HG02852 (cell line): Measurements from ENCODE around the gene CD58.

ENCODE experiments used
- ATAC-seq: cut with Tn5 transposase; IDR thresholded peaks from one replicate; pipeline ENCODE4 v1.9.1; 2021; ENCODE audit warnings: mild to moderate bottlenecking, moderate library complexity; ENCODE audit not compliant: unreplicated experiment

Gene CD58

DNA sequence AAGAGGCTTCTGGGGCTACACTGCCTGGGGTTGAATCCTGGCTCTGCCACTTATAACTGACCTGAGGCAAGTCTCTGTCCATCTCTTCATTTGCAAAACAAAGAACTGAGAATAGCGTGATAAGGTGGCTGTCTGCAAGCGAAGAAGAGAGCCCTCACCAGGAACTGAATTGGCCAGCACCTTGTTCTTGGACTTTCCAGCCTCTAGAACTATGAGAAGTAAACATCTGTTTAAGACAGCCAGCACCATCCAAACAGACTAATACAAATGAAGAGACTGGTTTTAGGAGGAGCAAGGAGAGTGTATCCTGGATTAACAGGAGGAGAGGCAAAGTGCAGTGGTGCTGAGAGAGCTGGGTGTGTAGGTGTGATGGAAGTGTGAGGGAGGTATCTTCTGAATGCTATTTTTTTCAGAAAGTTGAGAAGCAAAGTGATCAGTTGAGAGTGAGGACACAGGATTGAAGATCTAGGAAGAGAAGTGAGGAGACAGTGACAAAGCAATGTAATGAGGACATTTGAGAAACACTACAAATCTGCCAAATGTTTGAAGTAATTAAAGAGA lies 59.3 kb downstream of the CD58 start:
- ATAC-seq: no peak

DNA sequence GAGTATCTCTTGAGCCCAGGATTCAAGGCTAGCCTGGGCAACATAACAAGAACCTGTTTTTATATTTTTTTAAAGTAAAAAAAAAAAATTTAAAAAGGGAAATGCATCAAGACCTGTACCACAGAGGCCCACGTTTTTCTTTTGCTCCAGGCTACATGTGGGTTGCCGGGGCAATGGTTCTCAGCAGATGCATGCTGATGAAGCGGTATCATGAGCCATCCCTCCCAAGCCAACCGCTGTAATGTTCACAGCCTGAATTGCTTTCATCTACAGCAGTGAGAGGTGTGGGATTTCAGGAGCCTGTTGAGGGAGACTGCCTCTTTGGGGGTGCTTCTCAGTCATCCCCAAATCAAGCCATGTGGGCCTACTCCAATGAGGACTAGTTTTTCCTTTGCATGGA lies 60.5 kb downstream of the CD58 start:
- no peak for ATAC-seq

DNA sequence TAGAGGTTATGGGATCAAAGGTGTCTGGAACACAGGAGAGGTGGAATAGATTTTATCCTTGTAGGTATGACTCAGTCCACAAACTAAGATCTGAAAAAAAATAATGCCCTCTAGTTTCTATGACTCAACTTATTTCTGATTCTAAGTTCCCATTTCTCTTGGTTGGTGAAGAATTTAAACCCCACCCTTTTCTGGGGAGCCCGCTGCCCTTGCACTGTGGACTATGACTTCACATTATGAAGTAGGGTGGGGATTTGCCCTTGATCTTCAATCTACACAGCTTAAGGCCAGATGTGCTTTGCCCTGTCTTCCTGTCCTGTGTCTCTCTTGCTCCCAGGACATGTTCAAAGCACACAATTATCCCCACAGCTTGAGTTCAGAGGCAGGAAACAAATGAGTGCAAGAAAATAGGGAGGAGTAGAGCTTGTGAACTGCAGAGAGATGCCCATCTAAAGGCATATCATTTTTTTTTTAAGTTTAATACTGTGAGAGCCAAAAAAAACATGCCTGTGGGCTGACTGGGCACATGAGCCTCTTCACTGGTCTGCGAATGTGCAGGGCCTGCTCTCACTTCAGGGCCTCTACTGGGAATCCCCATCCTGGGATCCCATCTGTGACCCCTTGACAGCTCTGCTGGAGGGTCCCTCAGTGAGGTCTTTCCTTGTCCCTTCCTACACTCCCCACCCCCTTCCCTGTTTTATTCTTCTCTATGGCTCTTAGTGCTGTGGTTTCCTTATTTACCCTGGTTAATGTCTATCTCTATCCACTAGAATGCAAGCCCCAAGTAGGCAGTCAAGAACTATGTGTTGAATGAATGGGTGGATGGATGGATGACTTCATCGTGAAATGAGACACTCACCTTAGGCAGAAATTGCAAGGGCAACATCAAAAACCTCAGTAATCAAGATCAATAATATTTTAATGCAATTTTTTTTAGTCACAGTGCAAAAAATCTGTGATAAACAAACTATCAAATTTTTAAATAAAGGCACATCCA lies 61.5 kb downstream of the CD58 start:
- ATAC-seq: no peak

DNA sequence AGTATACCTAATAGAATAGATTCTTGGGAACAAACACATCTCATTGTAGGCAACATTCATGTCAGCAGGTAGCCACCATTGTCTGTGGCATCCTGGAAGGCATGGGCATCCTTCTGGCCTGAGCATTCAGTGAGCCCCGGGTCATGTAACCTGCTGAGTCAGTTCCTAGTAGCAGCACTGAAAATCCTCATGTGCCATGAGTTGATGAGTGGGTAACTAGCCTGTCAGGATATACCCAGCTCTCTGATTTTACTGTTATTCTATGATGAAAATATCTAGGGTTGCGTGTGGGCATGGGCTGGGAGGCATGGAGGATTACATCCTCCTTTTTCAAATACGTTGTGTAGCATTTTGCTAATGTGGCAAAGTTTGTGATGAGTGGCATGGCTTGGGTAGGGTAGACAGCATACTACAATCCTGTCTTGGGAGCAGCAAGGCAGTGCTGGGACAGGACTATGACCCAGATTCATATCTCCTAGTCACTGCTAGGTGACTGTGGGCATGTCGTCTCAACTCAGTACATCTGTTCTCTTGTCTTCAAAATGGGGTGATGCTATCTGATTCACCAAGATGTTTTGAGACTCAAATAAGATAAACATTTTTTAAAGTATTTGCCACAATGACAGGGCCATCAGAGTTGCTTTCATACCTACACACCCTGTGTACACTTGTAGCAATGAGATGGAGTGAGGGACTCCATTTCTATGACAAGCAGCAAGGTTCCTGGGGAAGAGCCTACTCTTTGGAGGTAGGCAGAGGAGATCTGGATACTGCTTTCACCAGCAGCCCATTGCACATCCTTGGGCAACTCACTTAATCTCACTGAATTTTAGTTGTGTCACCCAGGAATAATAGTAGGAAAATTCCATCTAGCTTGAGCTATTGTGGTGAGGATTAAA lies 62.5 kb downstream of the CD58 start:
- ATAC-seq: no peak

DNA sequence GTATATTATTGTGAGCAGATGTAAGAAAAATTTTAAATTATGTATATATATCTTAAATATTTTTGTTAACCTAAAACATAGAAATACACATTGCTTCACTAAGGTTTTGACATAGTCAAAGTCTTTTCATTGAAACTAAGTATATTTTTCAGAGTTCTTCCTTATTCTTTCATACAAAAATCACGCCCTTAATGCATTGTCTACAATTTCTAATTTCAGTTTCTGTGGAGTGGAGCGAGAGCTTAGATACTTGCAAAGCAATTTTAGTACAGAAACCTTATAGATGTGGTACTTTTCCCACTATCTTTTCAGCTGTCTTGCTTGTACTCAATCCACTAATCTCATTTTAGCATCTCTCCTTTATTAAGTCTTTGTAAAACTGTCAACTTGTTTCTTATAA lies 63.2 kb downstream of the CD58 start:
- no peak for ATAC-seq

DNA sequence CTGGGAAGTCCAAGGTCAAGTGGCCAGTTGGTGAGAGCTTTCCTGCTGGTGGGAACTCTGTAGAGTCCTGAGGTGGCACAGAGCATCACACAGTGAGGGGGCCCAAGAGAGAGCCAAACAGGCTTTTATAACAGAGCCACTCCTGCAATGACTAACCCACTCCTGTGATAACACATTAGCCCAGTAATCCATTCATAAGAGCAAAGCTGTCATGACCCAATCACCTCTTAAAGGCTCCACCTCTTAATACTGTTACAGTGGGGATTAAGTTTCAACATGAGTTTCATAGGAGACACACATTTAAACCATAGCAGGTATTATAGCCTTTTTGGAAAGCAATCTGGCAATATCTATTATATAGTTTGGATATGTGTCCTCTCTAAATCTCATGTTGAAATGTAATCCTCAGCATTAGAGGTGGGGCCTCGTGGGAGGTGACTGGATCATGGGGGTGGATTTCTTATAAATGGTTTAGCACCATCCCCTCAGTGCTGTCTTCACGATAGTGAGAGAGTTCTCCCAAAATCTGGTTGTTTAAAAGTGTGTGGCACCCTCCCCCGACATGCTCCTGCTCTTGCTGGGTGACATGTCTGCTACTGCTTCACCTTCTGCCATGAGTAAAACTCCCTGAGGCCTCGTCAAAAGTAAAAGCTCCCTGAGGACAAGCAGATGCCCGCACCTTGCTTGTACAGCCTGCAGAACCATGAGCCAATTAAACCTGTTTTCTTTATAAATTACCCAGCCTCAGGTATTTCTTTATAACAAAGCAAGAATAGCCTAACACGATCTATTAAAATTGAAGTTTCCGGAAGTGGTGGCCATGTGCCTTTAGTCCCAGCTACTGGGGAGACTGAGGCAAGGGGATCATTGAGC lies 64.5 kb downstream of the CD58 start:
- no peak for ATAC-seq

DNA sequence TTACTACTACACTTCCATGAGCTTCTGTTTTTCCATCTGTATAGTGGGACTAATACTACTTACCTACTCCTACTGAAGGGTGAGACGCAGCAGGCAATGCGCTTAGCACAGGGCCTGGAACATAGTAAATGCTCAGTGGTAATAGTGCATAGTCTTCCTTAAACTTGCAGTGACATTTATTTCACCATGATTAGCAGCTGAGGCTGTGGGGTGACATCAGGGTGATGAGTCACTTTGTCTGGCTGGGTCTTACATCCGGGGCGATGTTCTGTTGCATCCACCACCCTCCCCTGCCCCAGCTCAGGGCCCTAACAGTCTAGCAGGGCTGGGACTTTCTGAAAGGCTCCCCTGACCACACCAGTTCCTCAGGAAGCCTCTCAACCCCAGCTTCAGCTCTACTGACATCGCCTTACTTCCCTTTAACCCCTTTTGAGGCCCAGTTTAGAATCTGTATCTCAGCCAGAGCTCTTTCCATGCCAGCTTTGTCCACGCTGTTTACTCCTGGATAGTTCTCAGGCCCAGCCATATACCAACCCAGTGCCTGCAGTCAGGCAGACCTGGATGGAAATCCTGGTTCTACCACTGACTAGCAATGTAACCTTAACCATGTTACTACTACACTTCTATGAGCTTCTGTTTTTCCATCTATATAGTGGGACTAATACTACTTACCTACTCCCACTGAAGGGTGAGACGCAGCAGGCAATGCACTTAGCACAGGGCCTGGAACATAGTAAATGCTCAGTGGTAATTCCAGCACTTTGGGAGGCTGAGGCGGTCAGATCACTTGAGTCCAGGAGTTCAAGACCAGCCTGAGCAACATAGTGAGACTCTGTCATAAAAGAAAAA lies 66.3 kb downstream of the CD58 start:
- ATAC-seq: peak; percentile 89

DNA sequence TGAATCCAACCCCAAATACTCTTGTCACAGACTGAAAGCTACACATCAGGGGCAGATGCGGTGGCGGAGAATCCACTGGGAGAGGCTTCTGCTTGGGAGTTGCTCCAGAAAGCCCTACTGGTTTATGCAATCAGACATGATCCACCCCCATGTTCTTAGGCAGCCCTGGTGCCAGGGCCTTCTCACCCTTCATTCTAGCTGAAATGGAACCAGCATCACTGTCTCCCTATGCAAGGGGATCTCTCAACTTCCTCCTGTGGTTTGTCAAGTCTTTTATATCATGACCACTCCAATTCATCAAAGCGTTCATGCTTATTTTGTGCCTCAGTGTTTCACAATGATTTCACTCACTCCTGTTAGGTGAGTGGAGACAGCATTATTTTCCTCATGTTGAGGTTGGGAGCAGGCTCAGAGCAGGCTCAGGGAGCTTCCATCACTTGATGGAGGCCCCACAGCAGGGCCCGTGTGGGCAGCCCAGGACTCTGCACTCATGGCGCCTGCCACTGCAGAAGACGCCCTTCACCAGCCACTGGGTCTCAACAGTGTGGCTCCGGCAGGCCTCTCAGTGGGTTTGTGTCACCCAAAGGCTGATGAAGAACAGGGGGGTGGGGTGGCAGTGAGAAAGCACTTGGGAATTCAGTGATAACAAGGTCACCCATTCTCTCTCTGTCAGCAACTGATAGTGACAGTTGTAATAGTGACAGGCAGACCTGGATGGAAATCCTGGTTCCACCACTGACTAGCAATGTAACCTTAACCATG lies 67.1 kb downstream of the CD58 start:
- ATAC-seq: no peak

DNA sequence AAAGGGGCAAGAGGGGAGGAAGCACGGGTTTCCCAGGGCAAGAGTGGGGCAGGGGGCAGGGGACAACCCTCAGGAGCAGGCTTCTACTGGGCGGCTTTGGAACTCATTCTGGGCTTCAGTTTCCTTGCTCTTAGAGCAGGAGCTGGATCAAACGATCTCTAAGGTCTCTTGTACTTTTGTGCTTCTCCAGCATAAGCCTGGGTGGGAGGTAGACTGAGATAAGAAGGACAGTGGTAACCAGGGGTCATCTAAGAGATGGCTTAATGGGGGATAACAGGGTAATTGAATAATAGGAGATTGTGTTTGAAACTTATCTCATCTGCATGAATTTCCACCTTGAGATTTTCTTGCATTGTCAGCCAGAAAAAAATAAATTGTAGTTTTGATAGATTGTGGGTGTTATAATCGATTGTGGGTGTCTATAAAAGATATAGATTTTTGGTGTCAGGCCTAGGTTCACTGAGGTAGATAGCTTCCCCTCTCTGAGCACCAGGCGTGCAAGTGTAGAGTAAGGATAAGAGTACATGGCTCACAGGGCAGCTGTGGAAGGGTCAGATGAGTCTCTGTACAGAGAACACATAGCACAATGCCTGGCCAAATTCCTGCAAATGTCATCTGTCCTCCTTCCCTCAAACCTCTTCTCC lies 68.0 kb downstream of the CD58 start:
- no peak for ATAC-seq

DNA sequence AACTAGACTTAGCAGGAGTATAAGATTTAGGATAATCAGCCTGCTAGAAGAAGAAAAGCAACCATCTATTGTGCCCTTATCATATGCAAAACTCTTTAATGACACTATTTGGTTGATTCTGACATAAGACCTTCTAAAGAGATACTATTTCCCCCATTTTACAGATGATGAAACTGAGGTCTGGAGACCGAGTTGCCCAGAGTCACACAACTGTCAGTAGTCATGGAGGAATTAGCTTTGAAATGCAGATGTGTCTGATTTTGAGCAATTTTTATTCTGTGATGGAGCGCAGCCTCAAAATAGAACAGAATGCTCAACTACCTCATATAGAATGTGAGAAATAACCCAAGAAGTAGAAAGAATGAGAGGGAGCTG lies 69.0 kb downstream of the CD58 start:
- ATAC-seq: no peak

DNA sequence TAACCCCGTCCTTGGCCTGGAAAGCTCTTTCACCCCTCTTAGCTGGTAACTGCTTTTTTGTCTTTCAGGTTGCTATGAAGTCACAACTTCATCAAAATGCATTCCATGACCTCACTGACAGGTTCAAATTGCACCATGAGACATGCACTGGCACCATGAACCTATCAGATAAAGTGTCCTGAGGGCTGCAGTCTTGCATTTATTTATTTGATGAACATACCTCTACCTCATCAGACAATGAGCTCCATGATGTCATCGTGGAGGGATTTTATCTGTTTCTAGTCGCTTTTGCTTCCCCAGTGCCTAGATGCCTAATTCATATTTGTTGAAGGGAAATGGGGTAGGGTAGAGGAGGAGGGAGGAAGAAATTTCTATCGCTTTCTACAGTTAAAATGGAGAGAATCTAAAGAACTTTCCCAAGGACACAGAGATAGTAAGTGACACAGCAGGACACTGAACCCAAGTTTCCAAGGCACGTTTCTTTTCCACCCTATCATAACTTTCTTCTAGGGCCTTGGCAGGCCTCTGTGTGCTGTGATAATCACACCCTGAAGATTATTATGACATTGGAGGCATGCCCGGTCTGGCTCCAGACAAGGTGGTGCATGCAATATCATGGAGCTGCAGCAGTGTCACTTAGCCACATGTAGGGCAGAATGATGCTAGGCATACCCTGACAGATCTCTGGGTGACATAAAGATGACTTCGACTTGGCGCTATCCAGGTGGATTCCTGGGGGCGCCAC lies 69.5 kb downstream of the CD58 start:
- no peak for ATAC-seq

DNA sequence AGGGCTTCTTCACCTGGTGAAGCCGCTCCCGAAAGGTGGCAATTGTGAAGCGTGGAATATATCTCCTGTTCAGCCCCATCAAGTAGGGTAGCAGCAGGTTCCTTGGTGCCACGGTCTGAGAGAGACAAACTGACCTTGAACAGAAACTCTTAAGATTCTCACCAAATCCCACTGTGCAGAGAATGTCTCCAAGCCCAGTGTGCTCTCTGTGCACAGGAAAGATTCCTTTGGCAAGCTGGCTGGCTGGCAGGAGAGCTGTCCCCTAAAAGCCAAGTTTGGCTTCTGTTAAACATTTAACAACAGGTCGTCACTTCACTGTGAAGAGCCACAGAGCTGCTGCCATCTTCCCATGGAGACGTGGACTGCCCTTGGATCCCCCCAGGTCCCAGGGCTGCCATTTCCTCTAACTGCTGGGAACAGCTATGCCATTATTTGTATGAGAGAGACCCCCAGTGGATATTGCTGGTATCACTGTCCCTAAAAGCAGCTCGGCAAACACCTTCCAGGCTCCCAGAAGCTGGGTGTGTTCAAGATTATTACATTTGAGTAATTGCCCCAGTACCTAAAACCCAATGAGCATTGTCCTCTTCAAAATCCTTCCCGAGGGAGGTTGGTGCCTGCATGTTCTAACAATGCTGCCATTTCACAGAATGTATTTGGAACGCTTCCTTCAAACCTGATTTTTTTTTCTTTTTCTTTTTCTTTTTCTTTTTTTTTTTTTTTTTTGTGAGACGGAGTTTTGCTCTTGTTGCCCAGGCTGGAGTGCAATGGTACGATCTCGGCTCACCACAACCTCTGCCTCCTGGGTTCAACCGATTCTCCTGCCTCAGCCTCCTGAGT lies 71.8 kb downstream of the CD58 start:
- ATAC-seq: peak; percentile 63

DNA sequence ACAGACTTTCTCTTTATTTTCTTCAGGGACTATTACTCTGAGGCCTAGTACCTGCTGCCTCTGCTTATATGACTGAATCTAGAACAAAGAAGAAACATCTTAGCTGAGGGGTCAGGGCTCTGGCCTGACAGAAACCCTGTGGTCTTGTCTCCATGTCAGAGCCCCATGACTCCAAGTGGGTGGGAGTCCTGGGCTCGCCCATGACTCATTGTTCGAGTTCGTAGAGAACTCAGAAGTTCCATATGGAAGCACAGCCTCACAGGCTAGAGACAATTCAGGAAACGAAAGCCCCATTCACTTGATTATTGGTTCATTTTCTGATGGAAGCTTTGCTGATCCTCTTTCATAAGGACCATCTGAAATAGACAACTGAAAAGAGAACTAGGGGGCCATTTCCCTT lies 73.2 kb downstream of the CD58 start:
- ATAC-seq: no peak

DNA sequence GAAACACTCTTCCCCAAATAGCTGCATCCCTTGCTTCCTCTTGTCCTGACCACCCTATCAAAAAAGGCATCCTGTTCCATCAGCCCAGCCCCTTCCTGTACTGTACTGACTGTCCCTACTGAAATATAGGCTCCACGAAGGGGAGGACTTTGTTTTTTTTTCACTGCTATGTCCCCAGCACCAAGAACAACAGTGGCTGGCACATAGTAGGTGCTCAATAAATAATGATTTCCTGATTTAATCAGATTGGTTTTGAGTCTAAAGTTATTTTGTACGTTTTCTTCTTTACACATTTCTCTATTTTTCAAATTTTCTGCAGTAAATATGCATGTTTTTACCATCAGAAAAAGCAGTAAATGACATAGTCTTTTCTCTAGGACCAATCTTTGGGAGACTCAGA lies 73.9 kb downstream of the CD58 start:
- no peak for ATAC-seq

DNA sequence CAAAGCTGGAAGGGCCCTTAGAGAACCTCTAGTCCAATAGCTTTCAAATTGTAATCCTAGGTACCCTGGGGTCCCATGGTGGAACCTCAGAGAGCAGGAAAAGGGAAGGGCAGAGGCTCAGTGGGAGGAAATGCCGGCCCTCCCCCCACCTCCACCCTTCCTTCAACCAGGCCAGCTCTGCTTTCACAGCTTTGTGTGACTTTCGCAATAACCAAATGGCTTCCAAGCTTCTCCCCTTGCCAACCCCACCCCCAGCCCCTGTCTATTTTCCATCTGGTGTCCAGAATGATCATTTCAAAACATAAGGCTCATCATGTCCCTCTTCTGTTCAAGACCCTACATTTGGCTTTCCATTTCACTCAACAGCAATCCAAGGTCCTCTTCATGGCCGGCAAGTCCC lies 74.4 kb downstream of the CD58 start:
- no peak for ATAC-seq

DNA sequence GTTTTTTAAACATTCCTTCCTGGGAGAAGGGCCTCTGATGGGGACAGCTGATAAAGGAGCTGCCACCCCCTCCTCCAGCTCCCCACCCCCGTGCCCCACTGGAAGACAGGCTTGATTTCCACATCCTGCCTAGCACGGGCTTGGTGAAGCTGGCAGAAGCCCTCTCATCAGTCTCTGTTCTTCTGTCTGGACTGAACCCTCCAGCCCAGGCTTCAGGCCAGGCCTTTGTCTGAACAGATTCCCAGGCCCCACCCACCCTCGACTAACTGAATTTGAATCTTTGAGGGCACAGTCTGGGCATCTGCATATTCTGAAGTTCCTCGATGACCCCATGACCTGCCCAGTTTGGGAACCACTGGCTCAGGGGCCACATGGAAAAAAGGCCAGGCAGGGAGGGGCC lies 75.3 kb downstream of the CD58 start:
- ATAC-seq: no peak

DNA sequence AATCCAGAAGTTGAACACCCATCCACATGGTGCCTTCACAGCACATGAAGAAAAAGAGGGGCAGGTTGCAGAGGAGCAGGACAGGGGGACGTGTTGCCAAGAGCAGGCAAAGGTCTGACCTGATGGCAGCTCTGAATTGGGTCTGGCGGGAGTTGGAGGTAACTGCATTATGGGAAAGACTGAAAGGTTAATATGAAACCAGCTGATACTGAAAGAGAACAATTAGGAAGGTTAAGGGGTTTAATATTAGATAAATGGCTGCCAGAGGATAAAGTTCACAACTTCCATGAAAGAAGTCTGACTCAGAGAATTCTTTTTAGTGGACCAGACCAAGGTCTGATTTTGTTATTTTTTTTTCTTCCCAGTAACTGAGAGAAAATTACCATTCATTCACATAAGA lies 76.1 kb downstream of the CD58 start:
- no peak for ATAC-seq
